ENCODE measurements around the gene WDR20.
"Not testable (repeated sequence)": the region's sequence is repeated elsewhere in the genome, so short reads cannot be mapped to it uniquely, and the experiment has no call there.

The WDR20 gene

DNA sequence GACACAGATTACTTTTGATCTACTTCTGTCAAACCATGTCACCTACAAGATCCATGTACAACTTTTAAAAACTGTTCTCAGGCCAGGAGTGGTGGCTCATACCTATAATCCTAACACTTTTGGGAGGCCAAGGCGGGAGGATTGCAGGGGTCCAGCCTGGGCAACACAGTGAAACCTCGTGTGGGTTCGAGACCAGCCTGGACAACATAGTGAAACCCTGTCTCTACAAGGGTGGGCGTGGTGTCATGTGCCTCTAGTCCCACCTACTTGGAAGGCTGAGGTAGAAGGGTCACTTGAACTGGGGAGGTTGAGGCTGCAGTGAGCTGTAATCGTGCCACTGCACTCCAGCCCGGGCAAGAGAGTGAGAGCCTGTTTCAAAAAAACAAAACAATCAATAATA, 5.7 kb downstream of the WDR20 start:
- H3K4me3 Mint-ChIP-seq, result no peak overlapping the region
- ATAC-seq, result no peak
- peaks cover 55% of the 10 kb centered on the region for H3K36me3 Mint-ChIP-seq
- H3K27ac Mint-ChIP-seq, result peak overlapping the region; percentile 18
- no peaks in the 10 kb centered on the region for H3K9me3 Mint-ChIP-seq
- peaks cover 47% of the 10 kb centered on the region for H3K4me1 Mint-ChIP-seq
- no peak for DNase-seq (ENCODE audit: low spot score in 2 of 2)

GRCh38 chr14:102146423-102146822, 6.7 kb downstream of the WDR20 start:
- ATAC-seq (no peak), DNase-seq (ENCODE audit: low spot score in 2 of 2) (no peak)
- Mint-ChIP-seq H3K4me1 (peaks cover 46% of the 10 kb centered on the region), H3K9me3 (no peaks in the 10 kb centered on the region), H3K27ac (peak overlapping the region; percentile 35), H3K4me3 (no peak overlapping the region), H3K36me3 (peaks cover 62% of the 10 kb centered on the region)

DNA sequence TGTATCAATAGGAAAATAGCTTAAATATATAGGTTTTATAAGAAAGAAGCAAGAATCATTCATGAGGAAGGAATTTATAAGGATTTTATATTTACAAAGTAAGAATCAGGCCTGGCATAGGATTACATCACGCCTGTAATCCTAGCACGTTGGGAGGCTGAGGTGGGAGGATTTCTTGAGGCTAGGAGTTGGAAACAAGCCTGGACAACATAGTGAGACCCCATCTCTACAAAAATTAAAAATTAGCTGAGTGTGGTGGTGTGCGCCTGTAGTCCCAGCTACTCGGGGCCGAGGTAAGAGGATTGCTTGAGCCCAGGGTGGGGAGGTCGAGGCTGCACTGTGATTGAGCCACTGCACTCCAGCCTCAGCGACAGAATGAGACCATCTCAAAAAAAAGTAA, 10.4 kb downstream of the WDR20 start:
- Mint-ChIP-seq H3K36me3 (peaks cover 44% of the 10 kb centered on the region), H3K4me1 (peaks cover 69% of the 10 kb centered on the region), H3K9me3 (no peaks in the 10 kb centered on the region), H3K27ac (no peak overlapping the region), H3K4me3 (no peak overlapping the region)
- ATAC-seq (no peak), DNase-seq (ENCODE audit: low spot score in 2 of 2) (no peak)

- DNase-seq (ENCODE audit: low spot score in 2 of 2) (no peak), ATAC-seq (no peak)
- Mint-ChIP-seq H3K27ac (peak overlapping the region; percentile 7), H3K9me3 (no peaks in the 10 kb centered on the region), H3K4me1 (peaks cover 66% of the 10 kb centered on the region), H3K4me3 (no peak overlapping the region), H3K36me3 (peaks cover 42% of the 10 kb centered on the region)
Measured at GRCh38 chr14:102150744-102151143, 11.0 kb downstream of the WDR20 start.

DNA sequence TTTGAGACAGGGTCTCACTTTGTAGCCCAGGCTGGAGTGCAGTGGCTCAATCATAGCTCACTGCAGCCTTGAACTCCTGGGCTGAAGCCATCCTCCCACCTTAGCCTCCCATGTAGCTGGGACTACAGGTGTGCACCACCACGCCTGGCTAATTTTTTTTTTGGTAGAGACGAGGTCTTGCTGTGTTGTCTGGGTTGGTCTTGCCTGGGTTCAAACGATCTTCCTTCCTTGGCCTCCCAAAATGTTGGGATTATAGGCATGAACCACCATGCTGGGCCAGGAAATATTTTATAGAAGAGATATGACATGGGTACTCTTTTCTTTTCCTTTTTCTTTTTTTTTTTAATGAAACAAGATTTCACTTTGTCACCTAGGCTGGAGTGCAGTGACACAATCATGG, 11.7 kb downstream of the WDR20 start:
- H3K9me3 Mint-ChIP-seq; ATAC-seq; H3K4me3 Mint-ChIP-seq; DNase-seq (ENCODE audit: low spot score in 2 of 2): not testable (repeated sequence)
- Mint-ChIP-seq H3K36me3 (peaks cover 42% of the 10 kb centered on the region), H3K4me1 (peaks cover 60% of the 10 kb centered on the region), H3K27ac (peak overlapping the region; percentile 7)

GRCh38 chr14:102154121-102154520, 14.4 kb downstream of the WDR20 start:
- no peak for DNase-seq (ENCODE audit: low spot score in 2 of 2)
- peak overlapping the region; percentile 29 for H3K27ac Mint-ChIP-seq
- no peaks in the 10 kb centered on the region for H3K9me3 Mint-ChIP-seq
- peaks cover 64% of the 10 kb centered on the region for H3K4me1 Mint-ChIP-seq
- H3K36me3 Mint-ChIP-seq, result peaks cover 35% of the 10 kb centered on the region
- no peak overlapping the region for H3K4me3 Mint-ChIP-seq
- no peak for ATAC-seq

DNA sequence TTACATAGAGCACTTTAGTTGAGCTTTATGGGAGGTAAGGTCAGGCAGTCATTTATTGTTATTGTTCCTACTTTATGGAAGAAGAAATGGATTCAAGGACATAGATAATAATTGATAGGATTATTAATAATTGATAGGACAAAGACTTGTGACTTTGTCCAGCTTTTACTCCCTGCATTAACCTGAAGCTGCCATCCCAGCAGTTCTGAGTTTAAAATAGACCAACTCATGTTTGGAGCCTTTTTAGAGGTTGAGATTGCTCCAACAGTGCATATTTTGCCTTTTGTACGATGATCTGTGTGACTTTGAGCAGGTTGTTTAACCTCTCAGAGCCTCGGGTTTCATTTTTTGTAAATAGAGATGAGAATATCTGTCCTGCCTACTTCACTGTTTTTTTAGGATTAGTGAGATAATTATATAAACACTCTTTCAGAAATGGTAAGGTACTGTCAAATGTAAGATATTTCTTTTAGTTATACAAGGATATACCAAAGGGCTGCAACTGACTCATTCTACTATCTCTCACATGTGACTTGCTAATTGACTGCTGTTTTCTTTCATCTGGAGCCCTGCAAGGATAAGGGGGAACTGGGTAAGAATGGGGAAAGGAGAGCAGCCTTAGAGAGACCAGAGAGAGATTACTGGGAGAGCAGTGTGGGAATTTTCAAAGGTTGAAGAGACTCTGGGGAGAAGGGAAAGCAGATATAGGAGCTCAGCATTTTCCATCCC, 15.3 kb downstream of the WDR20 start:
- H3K9me3 Mint-ChIP-seq, result no peaks in the 10 kb centered on the region
- ATAC-seq (no peak), DNase-seq (ENCODE audit: low spot score in 2 of 2) (no peak)
- peaks cover 37% of the 10 kb centered on the region for H3K36me3 Mint-ChIP-seq
- H3K27ac Mint-ChIP-seq, result peak overlapping the region; percentile 29
- H3K4me3 Mint-ChIP-seq, result no peak overlapping the region
- peaks cover 60% of the 10 kb centered on the region for H3K4me1 Mint-ChIP-seq

DNA sequence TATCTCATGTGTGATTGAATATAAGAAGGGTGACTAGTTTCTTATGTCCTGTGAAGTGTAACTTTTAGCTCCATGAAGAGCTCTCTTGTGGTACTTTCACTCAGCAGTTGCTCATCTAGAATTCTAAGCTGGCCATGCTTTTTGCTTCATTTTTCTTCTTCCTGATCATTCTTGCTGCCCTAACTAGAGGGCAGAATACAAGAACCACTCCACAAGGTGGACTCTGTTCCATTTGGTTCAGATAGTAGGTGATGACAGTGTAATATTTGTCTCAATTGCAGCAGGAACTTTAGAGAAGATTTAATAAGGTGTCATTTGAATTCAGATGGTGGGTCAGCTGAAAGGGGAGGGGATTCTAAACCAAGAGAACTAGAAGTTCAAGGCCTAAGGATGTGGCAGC, 17.6 kb downstream of the WDR20 start:
- Mint-ChIP-seq H3K4me1 (peaks cover 46% of the 10 kb centered on the region), H3K9me3 (no peaks in the 10 kb centered on the region), H3K27ac (peak overlapping the region; percentile 26), H3K4me3 (no peak overlapping the region), H3K36me3 (peaks cover 19% of the 10 kb centered on the region)
- no peak for DNase-seq (ENCODE audit: low spot score in 2 of 2)
- ATAC-seq, result no peak

- peaks cover 14% of the 10 kb centered on the region for H3K36me3 Mint-ChIP-seq
- H3K9me3 Mint-ChIP-seq, result no peaks in the 10 kb centered on the region
- no peak overlapping the region for H3K4me3 Mint-ChIP-seq
- ATAC-seq, result no peak
- H3K4me1 Mint-ChIP-seq, result peaks cover 46% of the 10 kb centered on the region
- H3K27ac Mint-ChIP-seq, result no peak overlapping the region
- DNase-seq (ENCODE audit: low spot score in 2 of 2), result no peak
Measured at GRCh38 chr14:102158797-102159196, 19.1 kb downstream of the WDR20 start.

DNA sequence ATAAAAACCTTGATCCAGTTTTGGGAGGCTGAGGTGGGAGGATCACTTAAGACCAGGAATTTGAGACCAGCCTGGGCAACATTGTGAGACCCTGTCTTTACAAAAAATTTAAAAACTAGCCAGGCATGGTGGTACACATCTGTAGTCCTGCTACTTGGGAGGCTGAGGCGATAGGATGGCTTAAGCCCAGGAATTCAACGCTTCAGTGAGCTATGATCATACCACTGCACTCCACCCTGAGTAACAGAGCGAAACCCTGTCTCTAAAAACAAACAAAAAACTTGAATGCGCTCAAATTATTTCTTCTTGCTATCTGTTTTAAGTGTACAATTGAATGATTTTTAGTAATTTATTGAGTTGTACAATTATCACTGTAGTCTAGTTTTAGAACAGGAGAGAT, 20.1 kb downstream of the WDR20 start:
- no peak overlapping the region for H3K4me3 Mint-ChIP-seq

DNA sequence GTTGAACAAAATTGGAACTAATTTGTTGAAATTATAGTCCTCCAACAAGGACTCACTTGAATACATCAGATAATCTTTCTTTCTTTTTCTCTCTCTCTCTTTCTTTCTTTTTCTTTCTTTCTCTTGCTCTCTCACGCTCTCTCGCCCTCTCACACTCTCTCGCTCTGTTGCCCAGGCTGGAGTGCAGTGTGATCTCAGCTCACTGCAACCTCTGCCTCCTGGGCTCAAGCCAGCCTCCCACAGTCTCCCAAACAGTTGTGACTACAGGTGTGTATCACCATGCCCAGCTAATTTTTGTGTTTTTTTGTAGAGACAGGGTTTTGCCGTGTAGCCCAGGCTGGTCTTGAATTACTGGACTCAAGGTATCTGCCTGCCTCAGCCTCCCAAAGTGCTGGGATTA, 22.8 kb downstream of the WDR20 start:
- no peaks in the 10 kb centered on the region for H3K9me3 Mint-ChIP-seq
- H3K36me3 Mint-ChIP-seq, result peaks cover 21% of the 10 kb centered on the region
- no peak for ATAC-seq
- H3K4me1 Mint-ChIP-seq, result peaks cover 51% of the 10 kb centered on the region
- H3K27ac Mint-ChIP-seq, result no peak overlapping the region
- no peak for DNase-seq (ENCODE audit: low spot score in 2 of 2)
- H3K4me3 Mint-ChIP-seq, result no peak overlapping the region

More for the DNA sequence above, 20.1 kb downstream of the WDR20 start:
- Mint-ChIP-seq H3K4me1 (peaks cover 46% of the 10 kb centered on the region), H3K36me3 (peaks cover 14% of the 10 kb centered on the region), H3K27ac (no peak overlapping the region), H3K9me3 (no peaks in the 10 kb centered on the region)
- DNase-seq (ENCODE audit: low spot score in 2 of 2) (no peak), ATAC-seq (no peak)

DNA sequence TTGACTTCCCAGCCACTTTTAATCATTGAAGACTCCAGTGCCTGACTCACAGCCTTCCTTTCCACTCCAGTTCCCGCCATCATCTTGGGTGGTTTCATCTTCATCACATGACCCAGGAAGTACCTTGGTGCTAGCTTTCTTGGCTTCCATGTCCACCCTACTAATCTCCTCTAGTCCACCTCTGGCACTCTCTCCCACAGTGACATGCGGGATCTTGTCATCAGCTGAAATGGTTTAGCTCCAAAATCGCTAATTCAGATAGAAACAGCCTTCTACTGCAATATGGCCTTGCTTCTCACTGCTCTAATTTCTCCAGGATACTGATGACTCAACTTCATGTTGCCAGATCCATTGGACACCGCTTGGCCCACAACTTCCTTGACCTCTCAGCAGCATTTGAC, 24.5 kb downstream of the WDR20 start:
- Mint-ChIP-seq H3K4me3 (no peak overlapping the region), H3K9me3 (no peaks in the 10 kb centered on the region), H3K4me1 (peaks cover 45% of the 10 kb centered on the region), H3K27ac (no peak overlapping the region), H3K36me3 (peaks cover 14% of the 10 kb centered on the region)
- no peak for DNase-seq (ENCODE audit: low spot score in 2 of 2)
- ATAC-seq, result no peak

DNA sequence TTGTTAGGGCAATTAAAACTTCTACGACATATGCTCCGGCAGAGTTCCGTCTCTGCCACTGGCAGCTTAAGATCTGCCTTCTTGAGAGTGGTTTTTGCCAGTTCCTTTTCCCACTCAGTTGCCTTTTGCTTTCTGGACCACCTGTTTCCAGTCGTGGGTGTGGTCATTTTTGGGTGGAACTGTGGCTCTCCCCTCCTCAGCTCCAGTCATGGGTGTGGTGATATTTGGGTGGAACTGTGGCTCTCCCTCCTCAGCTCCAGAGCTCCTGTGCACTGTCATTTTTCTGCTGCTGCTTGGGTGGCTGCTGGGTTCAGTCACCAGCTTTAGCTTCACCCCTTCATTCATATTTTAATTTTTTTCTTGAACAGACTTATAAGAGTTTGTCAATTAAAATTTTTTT, 25.3 kb downstream of the WDR20 start:
- H3K4me1 Mint-ChIP-seq, result peaks cover 47% of the 10 kb centered on the region
- no peak for DNase-seq (ENCODE audit: low spot score in 2 of 2)
- ATAC-seq, result no peak
- peaks cover 7% of the 10 kb centered on the region for H3K36me3 Mint-ChIP-seq
- no peaks in the 10 kb centered on the region for H3K9me3 Mint-ChIP-seq
- no peak overlapping the region for H3K27ac Mint-ChIP-seq
- H3K4me3 Mint-ChIP-seq, result no peak overlapping the region

- Mint-ChIP-seq H3K27ac (no peak overlapping the region), H3K36me3 (peaks cover 7% of the 10 kb centered on the region), H3K9me3 (no peaks in the 10 kb centered on the region), H3K4me3 (no peak overlapping the region), H3K4me1 (peaks cover 29% of the 10 kb centered on the region)
- DNase-seq (ENCODE audit: low spot score in 2 of 2), result no peak
- no peak for ATAC-seq
Measured at GRCh38 chr14:102170061-102170460, 30.4 kb downstream of the WDR20 start.

DNA sequence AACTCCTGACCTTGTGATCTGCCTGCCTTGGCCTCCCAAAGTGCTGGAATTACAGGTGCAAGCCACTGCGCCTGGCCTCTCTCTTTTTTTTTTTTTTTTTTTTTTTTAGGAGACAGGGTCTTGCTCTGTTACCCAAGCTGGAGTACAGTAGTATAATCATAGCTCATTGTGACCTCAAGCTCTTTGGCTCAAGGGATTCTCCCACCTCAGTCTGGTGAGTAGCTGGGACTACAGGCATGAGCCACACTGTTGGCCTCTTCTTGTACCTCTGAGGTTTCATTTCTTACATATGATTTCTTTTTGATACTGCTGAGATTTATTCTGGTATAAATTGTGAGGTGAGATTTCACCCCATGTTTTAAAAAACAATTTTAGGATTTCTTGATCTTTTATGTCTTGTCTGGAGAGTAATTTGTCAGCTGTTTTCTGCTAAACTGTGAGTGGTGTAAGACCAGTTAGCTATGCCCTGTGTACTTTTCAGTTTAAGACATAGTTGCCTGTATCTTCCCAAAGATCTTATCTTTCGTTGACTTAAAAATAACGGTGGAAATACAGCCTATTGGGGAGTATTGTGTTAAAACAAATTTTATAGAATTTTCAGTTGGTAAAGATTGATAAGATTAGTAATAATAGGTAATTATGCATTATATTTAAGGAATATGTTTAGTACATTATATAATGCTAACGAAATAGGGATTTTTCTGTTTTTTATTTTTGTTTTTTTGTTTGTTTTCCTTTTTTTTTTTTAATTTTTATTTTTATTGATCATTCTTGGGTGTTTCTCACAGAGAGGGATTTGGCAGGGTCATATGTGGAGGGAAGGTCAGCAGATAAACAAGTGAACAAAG, 31.7 kb downstream of the WDR20 start:
- peaks cover 37% of the 10 kb centered on the region for H3K4me1 Mint-ChIP-seq
- no peaks in the 10 kb centered on the region for H3K36me3 Mint-ChIP-seq
- DNase-seq (ENCODE audit: low spot score in 2 of 2), result no peak
- H3K27ac Mint-ChIP-seq, result no peak overlapping the region
- H3K9me3 Mint-ChIP-seq, result no peaks in the 10 kb centered on the region
- H3K4me3 Mint-ChIP-seq, result no peak overlapping the region
- ATAC-seq, result no peak

- ATAC-seq; H3K4me3 Mint-ChIP-seq; H3K36me3 Mint-ChIP-seq; DNase-seq (ENCODE audit: low spot score in 2 of 2); H3K27ac Mint-ChIP-seq; H3K9me3 Mint-ChIP-seq: not testable (repeated sequence)
- peaks cover 37% of the 10 kb centered on the region for H3K4me1 Mint-ChIP-seq
Measured at GRCh38 chr14:102172021-102172272, 32.2 kb downstream of the WDR20 start.

Data from stimulated activated effector memory CD8-positive, alpha-beta T cell treated with anti-CD3 and anti-CD28 coated beads, Interleukin-12 subunit alpha, Interleukin-12 subunit beta, amount 100 ng/mL, for 72 hours (primary cell).